Large intestine (tissue), 3 donors: Measurements from ENCODE around the gene VIL1. TPM values are rescaled to one million over a fixed set of nuclear protein-coding genes. Genes with fewer than 3 reads are reported as not detected.

ENCODE experiments used
- DNase-seq, 2 donors: peaks; one replicate each; pipeline versions ENCODE4 v3.0.0 to v3.0.0-alpha.2; 2013
- H3K27ac ChIP-seq: one replicate; pipeline ENCODE4 v1.5.1; 2013; ENCODE audit warnings: low read length
- H3K27me3 ChIP-seq: 2 replicates; pipeline ENCODE4 v1.6.1; 2013; ENCODE audit warnings: low read length; ENCODE audit not compliant: control insufficient read depth, insufficient read depth
- H3K36me3 ChIP-seq: 2 replicates; pipeline ENCODE4 v1.6.1; 2013; ENCODE audit warnings: low read length; ENCODE audit not compliant: control insufficient read depth, insufficient read depth
- H3K4me1 ChIP-seq: one replicate; pipeline ENCODE4 v1.6.1; 2013; ENCODE audit warnings: low read length; ENCODE audit not compliant: control insufficient read depth, insufficient read depth
- H3K4me3 ChIP-seq: one replicate; pipeline ENCODE4 v1.5.1; 2013; ENCODE audit warnings: low read length
- H3K9me3 ChIP-seq: one replicate; pipeline ENCODE4 v1.6.1; 2013; ENCODE audit warnings: mild to moderate bottlenecking, low read depth, low read length, moderate library complexity; ENCODE audit not compliant: control insufficient read depth
- WGBS: methylation state at CpG from one replicate; pipeline ENCODE4 v1.1.5; 2013; ENCODE audit warnings: low lambda C conversion rate; ENCODE audit not compliant: insufficient coverage; 5-methylcytosine and 5-hydroxymethylcytosine counted together
- polyA plus RNA-seq: library from polyadenylated mRNA; unstranded; fragments of 120-200 nt; gene quantifications from one replicate; pipeline ENCODE4 v1.2.1, GENCODE V29; 2013

The VIL1 gene
- polyA plus RNA-seq, 1 donor, result 498 TPM

- no CpG with 5 or more reads among the region's 4 CpGs for WGBS
- DNase-seq, result no peak
Observed at GRCh38 chr2:218438596-218438995, 19.7 kb downstream of the VIL1 start.

GRCh38 chr2:218444692-218445357 lies 25.9 kb downstream of the VIL1 start:
- DNase-seq, result peak; percentile 83 to 92
- H3K4me1 ChIP-seq, result peaks cover 34% of the 10 kb centered on the region
- H3K27ac ChIP-seq, result peak overlapping the region; percentile 76
- H3K9me3 ChIP-seq, result no peaks in the 10 kb centered on the region
- H3K4me3 ChIP-seq, result no peak overlapping the region
- no CpG with 5 or more reads among the region's 7 CpGs for WGBS
- peaks cover 87% of the 10 kb centered on the region for H3K36me3 ChIP-seq
- H3K27me3 ChIP-seq, result no peaks in the 10 kb centered on the region

More at GRCh38 chr2:218438596-218438995, 19.7 kb downstream of the VIL1 start:
- peaks cover 23% of the 10 kb centered on the region for H3K4me1 ChIP-seq
- H3K27me3 ChIP-seq, result no peaks in the 10 kb centered on the region
- H3K27ac ChIP-seq, result no peak overlapping the region
- H3K9me3 ChIP-seq, result no peaks in the 10 kb centered on the region
- H3K36me3 ChIP-seq, result peaks cover 87% of the 10 kb centered on the region
- H3K4me3 ChIP-seq, result no peak overlapping the region

- peaks cover 84% of the 10 kb centered on the region for H3K36me3 ChIP-seq
- peak overlapping the region; percentile 76 for H3K27ac ChIP-seq
- H3K4me3 ChIP-seq, result no peak overlapping the region
- H3K27me3 ChIP-seq, result no peaks in the 10 kb centered on the region
- H3K4me1 ChIP-seq, result peaks cover 30% of the 10 kb centered on the region
- peak in 1 of 2 donors; percentile 29 for DNase-seq
- H3K9me3 ChIP-seq, result no peaks in the 10 kb centered on the region
Observed at GRCh38 chr2:218445602-218446001, 26.7 kb downstream of the VIL1 start.

- Histone ChIP-seq H3K4me1 (peaks cover 29% of the 10 kb centered on the region), H3K9me3 (no peaks in the 10 kb centered on the region), H3K27me3 (no peaks in the 10 kb centered on the region), H3K27ac (peak overlapping the region; percentile 76), H3K4me3 (no peak overlapping the region), H3K36me3 (peaks cover 76% of the 10 kb centered on the region)
- no peak for DNase-seq
- WGBS, result no CpG with 5 or more reads among the region's 6 CpGs
Observed at GRCh38 chr2:218446547-218446946, 27.6 kb downstream of the VIL1 start.

- H3K27me3 ChIP-seq, result no peaks in the 10 kb centered on the region
- peaks cover 72% of the 10 kb centered on the region for H3K36me3 ChIP-seq
- peak overlapping the region; percentile 13 for H3K27ac ChIP-seq
- no peaks in the 10 kb centered on the region for H3K9me3 ChIP-seq
- no peak for DNase-seq
- peaks cover 29% of the 10 kb centered on the region for H3K4me1 ChIP-seq
- H3K4me3 ChIP-seq, result no peak overlapping the region
- no CpG with 5 or more reads among the region's 2 CpGs for WGBS
Observed at GRCh38 chr2:218447072-218447471, 28.1 kb downstream of the VIL1 start.

GRCh38 chr2:218448934-218449333 lies 30.0 kb downstream of the VIL1 start:
- DNase-seq, result peak; percentile 42 to 60
- no peaks in the 10 kb centered on the region for H3K27me3 ChIP-seq
- H3K9me3 ChIP-seq, result no peaks in the 10 kb centered on the region
- WGBS, result 60% methylated on average over 1 of the region's 3 CpGs
- H3K27ac ChIP-seq, result no peak overlapping the region
- peaks cover 21% of the 10 kb centered on the region for H3K4me1 ChIP-seq
- H3K4me3 ChIP-seq, result no peak overlapping the region
- H3K36me3 ChIP-seq, result peaks cover 54% of the 10 kb centered on the region

- no peaks in the 10 kb centered on the region for H3K27me3 ChIP-seq
- no peak overlapping the region for H3K4me3 ChIP-seq
- no peak overlapping the region for H3K27ac ChIP-seq
- peaks cover 2% of the 10 kb centered on the region for H3K4me1 ChIP-seq
- 0% methylated on average over 1 of the region's 1 CpG for WGBS
- peaks cover 48% of the 10 kb centered on the region for H3K36me3 ChIP-seq
- no peaks in the 10 kb centered on the region for H3K9me3 ChIP-seq
- DNase-seq, result no peak
Observed at GRCh38 chr2:218452079-218452478, 33.2 kb downstream of the VIL1 start.

- H3K4me3 ChIP-seq, result no peak overlapping the region
- H3K27me3 ChIP-seq, result no peaks in the 10 kb centered on the region
- DNase-seq, result no peak
- H3K36me3 ChIP-seq, result peaks cover 28% of the 10 kb centered on the region
- WGBS, result no CpG with 5 or more reads among the region's 3 CpGs
- H3K4me1 ChIP-seq, result no peaks in the 10 kb centered on the region
- no peak overlapping the region for H3K27ac ChIP-seq
- no peaks in the 10 kb centered on the region for H3K9me3 ChIP-seq
Observed at GRCh38 chr2:218456849-218457248, 37.9 kb downstream of the VIL1 start.

- Histone ChIP-seq H3K9me3 (no peaks in the 10 kb centered on the region), H3K4me1 (no peaks in the 10 kb centered on the region), H3K4me3 (no peak overlapping the region), H3K27ac (no peak overlapping the region), H3K27me3 (no peaks in the 10 kb centered on the region), H3K36me3 (peaks cover 31% of the 10 kb centered on the region)
- no peak for DNase-seq
- 100% methylated on average over 1 of the region's 1 CpG for WGBS
Observed at GRCh38 chr2:218458598-218458997, 39.7 kb downstream of the VIL1 start.

GRCh38 chr2:218465987-218466633 lies 47.2 kb downstream of the VIL1 start:
- Histone ChIP-seq H3K27ac (no peak overlapping the region), H3K4me1 (no peaks in the 10 kb centered on the region), H3K36me3 (peaks cover 24% of the 10 kb centered on the region), H3K9me3 (no peaks in the 10 kb centered on the region), H3K27me3 (no peaks in the 10 kb centered on the region), H3K4me3 (no peak overlapping the region)
- peak; percentile 5 to 33 for DNase-seq
- WGBS, result 80% methylated on average over 1 of the region's 3 CpGs

GRCh38 chr2:218470448-218470847 lies 51.5 kb downstream of the VIL1 start:
- no peaks in the 10 kb centered on the region for H3K4me1 ChIP-seq
- WGBS, result 0% methylated on average over 1 of the region's 1 CpG
- no peaks in the 10 kb centered on the region for H3K27me3 ChIP-seq
- H3K9me3 ChIP-seq, result no peaks in the 10 kb centered on the region
- DNase-seq, result no peak
- no peak overlapping the region for H3K27ac ChIP-seq
- H3K36me3 ChIP-seq, result peaks cover 37% of the 10 kb centered on the region
- H3K4me3 ChIP-seq, result no peak overlapping the region
